ENCODE results near the gene CFP.
"Not testable (repeated sequence)": the region's sequence is repeated elsewhere in the genome, so short reads cannot be mapped to it uniquely, and the experiment has no call there.

CFP gene

DNA sequence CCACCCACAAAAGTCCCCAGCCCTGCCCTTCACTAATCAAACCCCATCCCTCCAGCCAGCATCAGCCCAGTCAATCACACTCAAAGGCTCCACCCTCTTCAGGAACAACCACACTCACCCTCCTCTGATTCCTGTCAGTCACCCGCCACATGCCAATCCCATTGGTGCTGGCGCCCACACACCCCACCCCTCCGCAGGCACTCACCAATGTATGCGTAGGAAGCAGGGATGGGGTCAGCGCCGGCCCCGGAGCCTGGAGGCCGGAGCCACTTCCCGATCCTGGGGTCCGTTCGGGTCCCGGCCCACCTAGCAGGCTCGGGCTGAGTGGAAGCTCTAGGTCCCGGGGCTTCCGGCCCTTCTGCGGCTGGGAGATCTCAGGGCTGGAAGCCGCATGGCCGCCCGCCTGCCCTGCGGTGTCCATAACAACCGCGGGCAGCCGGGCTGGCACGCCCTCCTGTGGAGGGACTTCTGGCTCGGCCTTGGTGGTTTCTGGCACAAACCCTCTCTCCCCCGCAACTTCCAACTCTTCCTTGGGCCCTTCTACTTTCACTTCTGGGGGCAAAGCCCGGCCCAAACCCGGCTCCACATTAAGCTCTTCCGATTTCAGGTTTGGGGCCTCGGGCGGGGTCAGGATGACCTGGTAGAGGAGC is 7.9 kb upstream of the CFP start:
- no peak for DNase-seq

DNA sequence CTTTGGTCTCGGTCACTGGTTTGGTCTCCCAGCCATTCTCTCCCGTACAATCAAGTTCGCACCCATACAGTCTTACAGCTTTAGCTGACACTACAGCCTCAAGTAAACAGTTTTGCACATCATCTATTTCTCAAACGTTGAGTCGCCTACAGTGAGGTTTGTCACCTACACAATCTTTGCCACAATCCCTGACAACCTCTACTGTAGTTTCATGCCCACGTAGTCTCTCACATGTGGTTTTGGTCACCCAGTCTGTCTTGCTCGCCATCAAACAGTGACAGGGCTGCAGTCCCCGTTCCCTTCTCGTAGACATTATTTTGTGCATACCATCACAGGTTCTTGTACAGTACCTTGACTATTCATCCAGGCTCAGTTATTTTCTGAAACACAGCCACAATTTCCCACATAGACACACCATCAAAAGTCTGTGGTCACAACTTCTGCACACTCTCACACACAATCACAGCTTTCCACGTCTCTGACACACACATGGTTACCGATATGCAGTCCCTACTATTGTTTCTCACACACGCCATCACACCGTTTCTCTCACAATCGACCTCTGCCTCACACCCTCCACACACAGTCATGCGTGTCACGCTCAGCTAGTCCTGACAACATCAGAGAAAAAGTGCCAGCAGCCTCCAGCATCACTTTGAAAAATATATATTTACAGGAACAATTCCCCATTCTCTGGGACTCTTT is 5.3 kb upstream of the CFP start:
- no peak for DNase-seq

DNA sequence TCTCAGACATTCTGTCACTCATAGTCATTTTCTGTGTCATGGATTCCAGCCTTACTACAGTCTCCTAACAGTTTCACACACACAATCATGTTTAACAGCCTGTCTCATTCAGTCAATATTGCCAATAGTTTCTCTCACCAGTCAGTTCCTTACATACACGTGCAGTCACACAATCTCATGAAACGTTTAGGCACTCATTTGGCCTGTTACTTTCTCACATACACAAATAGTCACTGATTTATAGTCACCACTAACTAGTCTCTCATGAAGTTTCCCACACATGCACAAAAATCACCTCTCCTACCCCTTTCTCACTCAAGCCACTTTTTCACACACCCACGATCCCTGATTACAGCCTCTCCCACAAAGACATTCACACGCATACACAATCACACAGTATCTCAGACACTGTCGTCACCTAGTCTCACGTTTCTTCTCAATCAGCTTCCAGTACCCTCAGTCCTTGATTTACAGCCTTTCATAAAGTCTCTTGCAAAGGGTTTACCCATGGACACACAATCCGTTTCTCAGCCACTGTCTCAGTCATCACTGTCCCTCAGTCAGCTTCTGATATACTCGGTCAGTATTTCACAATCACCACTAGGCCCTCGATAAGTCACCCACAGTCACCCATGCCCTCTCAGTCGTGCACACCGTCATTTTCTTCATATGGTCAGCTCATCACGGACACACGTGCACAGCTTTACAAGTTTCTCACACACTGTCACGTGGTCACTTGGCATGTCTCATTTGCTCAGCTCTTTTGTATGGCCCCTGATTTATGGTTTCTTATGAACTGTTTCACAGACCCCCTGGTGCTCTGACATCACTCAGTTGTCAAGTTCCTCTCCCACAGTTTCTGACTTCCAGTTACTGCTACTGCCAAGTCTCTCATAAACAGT is 4.2 kb upstream of the CFP start:
- no peak for DNase-seq

DNA sequence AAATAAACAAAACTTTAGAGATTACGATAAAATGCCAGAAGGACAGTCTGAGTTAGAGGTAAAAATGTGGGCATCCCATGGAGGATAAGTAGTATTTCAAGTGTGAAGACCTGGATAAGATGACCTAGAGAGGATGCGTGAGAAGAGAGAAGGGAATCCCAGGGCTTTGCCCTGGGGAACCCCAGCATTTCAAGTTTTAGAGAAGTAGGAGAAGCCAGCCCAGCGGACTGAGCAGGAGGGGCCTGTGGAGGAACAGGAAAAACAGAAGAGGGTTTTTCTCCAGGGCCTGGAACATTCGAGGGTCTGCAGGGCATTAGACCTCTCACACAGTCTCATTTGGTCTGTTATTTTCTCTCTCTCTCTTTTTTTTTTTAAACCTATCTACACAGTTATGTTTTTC is 2.9 kb upstream of the CFP start:
- DNase-seq: no peak

DNA sequence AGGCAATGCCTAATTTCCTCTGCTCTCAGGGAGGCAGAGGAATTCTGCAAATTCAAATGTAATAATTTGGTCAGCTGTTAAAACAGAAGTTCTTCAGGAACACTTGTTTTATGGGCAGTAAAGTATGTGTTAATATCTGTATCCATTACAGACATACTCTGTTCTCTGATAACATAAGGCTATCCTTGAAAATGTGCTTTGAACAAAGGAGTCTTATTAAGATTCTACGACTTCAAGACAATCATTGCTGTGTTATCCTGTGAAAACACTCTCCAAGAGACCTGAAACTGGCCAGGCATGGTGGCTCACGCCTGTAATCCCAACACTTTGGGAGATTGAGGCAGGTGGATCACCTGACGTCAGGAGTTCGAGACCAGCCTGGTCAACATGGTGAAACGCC is 1.9 kb upstream of the CFP start:
- no peak for DNase-seq

DNA sequence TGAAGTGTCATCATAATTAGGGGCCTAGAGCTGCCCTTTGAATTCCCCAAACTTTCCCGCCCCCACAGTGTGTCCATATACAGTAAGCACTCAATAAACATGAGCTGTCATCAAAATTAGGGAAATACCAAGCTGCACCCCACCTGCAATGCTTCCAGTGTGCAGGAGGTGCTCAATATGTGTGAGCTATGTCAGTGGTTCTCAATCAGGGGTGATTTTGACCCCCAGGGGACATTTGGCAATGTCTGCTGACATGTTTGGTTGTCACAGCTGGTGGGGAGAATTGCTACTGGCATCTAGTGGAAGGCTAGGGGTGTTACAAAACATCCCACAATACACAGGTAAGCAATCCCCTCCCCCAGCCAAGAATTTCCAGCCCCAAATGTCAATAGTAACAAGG is 748 bp downstream of the CFP start:
- DNase-seq: no peak

DNA sequence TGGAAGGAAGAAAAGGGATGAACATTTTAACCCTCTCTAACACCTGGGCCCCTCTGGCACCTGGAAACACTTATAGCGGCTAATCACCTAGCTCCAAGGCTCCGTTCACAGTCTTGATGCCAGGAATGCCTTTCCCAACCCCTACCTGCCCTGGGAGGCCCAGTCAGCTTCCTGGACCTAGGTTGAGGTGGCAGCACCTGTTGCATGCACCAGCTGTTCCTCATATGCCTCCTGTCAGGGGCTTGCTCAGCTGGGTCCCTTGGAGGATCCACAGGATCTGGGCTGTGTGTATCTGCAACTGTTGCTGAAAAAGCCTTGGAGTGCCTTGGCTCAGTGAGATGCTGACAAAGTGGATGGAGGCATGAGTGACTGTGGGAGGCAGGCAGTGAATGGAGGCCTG is 4.4 kb downstream of the CFP start:
- no peak for DNase-seq

DNA sequence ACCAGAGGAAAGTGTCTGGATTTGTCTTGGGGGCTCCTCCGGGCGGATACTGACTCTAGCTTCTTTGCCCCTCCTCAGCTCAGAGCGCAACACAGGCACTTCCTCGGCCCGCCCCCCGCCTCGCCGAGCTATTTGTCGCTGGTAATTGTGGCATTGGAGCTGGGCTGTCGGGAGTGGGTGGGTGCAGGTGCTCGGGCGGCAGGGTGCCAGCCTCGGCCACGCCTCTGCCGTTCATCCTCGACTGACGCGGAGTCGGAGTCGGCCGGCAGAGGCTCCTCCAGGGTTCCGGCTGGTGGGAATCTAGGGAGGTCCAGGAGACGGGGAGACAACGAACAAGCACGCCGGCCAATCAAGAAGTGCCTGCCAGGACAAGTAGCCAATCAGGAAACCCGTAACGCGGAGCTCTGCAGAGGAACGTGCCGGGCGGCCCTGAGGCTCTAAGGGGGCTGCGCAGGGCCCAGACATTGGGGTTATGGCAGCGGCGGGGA is 6.1 kb downstream of the CFP start:
- no peak for DNase-seq

DNA sequence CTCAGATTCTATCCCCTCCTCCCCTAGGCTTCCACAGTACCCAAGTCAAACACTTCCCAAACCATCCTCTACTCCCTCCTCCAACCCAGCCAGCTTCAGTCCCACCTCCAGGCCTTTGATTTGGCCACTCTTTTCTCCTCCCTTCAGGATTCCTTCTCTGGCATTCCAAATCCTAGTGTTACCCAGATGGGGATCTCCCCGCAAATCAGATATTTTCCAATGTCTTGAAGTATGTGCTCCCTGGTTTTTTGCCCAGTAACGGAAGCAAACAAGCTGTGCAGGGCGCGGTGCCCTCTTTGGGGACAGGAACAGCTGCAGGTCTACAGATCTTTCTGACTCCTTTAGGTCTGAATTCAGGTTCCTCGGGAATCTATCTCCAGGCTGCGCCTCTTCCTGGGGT is 7.9 kb downstream of the CFP start:
- no peak for DNase-seq

DNA sequence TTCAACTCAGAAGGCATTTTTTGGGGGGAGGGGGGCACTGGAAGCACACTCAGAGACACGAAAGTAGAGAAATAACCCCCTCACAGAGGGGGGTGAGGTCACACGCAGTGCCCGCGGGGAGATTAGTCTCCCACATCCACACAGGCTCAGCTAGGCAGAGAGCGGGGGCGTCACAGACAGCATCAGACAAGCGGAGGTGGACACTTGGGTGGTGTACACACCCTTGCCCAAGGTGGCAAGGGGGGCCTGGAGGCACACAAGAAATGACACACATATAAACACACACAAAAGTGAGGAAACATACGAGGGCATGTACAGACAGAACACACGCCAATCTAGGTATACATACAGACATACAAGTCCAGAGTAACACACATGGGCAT is 9.4 kb downstream of the CFP start:
- no peak for DNase-seq

DNA sequence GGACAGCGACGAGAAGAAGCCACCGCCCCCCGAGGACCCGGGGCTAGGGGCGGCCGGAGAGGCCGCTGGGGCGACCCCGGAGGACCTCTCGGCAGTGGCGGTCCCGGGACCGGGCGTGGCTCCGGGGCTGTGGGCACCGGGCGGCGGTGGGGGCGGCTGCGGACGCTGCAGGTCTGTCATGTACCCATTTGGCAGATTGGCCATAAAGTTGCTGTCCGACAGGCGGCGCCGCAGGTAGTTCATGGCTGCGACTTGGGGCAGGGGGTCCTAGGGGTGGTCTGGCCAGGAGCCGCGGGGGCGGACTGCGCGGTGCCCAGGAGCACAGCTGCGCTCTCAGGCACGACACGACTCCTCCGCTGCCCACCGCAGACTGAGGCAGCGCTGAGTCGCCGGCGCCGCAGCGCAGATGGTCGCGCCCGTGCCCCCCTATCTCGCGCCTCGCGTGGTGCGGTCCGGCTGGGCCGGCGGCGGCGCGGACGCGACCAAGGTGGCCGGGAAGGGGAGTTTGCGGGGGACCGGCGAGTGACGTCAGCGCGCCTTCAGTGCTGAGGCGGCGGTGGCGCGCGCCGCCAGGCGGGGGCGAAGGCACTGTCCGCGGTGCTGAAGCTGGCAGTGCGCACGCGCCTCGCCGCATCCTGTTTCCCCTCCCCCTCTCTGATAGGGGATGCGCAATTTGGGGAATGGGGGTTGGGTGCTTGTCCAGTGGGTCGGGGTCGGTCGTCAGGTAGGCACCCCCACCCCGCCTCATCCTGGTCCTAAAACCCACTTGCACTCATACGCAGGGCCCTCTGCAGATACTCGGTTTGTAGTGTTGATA is 10.0 kb downstream of the CFP start, which contains the start of gene SYN1:
Gene SYN1, minus strand, starts transcription at position 372 of the 817 bp plus-strand sequence. Its CDS starts 129 bp downstream, at position 243.
- DNase-seq: peak; percentile 82

DNA sequence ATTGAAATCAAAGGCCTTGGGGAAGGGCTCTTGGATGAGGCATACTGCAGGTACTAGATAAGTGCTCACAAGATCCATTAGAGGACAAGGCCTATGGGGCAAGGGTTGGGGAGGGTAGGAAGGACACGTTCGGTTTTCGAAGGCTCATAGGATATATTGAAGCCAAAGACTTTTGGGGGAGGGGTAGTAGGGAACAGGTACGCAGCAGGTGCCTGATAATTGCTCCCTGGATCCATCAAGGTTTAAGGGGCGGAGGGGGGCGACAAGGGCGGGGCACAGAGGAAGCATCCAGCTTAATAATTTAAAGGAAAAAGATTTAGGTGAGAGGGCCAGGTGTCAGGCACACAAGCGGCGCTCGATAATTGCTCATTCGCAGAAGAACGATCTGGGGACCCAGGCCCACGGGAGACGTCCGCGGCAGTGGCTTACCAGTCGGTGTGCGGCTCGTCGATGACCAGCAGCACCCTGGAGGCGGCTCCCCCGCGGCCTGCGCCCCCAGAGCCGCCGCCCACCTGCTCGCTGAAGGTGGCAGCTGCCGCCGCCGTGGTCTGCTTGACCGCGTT is 10.7 kb downstream of the CFP start:
- DNase-seq: no peak

DNA sequence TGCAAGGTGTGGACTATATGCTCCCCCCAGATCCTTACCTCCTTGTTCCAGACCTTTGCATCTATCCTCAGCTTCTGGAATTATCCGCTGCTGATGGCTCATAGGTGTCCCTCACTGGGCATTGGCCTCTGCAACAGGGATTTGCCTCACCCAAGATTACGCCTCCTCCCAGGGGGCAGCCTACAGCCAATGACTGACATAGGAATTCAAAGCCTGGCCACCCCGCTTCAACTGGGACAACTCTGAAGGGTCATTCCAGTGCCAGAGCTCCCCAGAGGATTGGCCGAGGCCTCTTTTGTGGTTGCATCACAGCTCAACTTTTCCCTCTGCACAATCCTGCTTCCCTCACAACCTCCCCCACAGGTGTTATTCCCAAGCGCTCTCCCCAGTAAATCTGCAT is 15.1 kb downstream of the CFP start:
- peak; percentile 3 for DNase-seq

DNA sequence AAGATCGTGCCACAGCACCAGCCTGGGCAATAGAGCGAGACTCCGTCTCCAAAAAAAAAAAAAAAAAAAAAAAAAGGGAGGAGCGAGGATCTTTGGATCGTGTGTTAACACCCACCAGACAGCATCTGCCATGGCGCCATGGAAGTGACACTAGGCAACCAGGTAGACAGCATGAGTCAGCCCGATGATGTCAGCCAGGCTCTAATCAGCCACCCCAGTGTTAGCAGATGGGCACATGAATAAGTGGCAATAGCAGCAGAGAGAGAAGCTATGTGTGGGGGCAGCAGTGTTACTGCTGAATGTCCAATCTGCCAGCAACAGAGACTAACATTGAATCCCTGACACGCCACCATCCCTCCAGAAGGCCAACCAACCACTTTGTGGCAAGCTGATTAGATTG is 16.6 kb downstream of the CFP start:
- peak; percentile 5 for DNase-seq

DNA sequence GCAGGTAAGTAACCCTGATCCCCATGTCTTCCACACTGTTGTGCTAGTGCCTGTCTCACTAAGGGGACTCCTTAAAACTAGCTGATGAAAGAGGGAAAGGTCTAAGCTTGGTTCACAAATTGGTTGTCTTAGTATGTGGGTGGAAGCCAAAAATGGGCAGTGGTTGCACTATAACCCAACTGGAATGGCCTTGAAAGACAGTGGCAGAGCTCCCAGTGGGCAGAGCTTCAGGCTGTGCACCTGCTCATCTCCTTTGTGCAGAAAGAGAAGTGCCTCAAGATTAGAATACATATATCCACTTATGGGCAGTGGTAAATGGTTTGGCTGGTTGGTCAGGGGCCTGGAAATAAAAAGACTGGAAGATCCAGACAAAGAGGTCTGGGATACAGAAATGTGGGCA is 17.3 kb downstream of the CFP start:
- peak; percentile 1 for DNase-seq

DNA sequence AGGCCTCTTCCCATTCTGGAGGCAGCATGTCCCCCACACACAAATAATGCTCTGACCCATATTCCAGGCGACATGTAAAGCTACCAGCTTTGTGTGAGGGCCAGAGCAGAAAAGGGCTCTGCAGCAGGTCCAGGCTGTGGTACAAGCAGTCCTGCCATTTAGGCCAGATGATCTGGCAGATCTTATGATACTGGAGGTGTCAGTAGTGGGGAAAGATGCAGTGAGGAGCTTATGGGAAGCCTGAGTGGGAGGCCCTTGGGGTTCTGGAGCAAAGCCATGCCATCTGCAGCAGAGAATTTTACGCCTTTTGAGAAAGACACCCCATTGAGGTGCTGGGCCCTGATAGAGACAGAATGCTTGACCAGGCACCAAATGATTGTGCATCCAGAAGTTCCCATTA is 17.8 kb downstream of the CFP start:
- peak; percentile 13 for DNase-seq

DNA sequence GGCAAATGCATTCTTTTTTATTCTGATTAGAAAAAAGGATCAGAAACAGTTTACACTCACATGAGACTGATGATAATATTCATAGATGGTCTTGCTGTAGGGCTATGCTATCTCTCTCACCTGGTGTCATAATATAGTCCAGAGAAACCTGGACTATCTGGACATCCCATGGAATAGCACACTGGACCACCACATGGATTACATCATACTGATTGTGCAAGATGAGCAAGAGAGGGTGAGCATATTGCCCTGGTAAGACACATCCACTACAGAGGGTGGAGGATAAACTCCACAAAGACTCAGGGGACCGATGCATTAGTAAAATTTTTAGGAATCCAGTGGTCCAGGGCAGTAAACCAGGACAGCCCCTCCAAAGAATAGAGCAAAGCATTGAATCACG is 18.2 kb downstream of the CFP start:
- no peak for DNase-seq

DNA sequence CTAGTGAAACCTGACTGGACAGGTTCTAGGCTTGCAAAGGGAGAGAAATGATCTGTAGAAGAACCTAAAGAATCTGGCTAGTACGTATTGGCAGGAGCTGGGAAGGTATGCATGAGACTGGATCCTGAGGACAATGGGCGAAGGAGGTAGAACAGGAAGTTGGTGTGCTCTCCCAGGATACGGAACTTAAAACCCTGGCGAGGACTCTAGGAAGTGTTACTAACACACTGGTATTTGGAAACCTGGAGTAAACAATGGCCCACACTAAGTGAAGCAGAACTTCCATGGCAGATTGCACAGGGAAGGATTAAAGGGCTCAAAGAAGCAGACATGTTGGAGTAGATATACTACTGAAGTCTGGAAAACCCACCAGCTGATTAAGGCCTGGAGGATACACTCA is 19.2 kb downstream of the CFP start:
- DNase-seq: no peak

DNA sequence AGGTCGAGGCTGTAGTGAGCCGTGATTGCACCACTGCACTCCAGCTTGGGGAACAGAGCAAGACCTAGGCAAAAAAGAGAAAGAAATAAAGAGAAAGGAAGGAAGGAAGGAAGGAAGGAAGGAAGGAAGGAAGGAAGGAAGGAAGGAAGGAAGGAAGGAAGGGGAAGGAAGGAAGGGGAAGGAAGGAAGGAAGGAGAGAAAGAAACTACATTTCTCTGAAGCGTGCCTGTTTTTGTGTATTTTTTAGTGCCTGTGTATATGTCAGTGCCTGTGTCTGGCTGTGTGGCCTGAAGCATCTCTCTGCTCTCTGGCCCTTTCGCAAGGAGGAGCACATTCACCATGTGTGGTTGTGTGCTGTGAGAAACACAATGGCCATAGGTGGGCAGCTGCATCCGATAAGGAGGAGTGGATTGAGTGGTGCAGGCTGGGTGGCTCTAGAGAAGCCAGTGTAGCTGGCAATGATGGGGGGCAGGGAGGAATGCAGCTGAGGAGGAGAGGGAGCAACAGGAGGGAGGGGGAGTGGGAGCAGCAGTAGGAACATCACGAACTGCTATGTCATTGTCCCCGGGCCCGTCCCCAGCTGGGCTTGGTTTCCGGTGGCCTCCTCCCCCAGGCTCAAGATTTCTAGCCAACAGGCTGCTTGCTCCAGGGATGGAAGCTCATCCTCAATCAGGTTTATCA is 21.5 kb downstream of the CFP start:
- DNase-seq: peak; percentile 23

DNA sequence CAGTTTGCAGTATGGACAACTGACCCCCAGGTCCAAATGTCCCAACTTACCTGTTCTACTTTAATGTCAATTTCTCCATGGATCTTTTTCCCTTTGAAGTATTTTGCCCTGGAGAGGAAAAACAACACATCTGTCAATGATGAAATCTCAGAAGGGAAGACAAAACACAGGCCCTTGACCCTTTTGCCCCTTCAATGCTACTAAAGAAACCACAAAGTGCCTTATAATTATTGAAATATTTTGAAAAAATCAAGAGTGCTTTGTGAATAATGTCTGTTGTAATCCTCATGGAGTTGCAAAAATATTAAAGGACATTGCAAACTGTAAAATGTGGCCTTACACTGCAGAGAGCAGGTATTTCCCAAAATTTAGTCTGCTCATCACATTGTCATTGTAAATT is 22.6 kb downstream of the CFP start:
- no peak for DNase-seq

DNA sequence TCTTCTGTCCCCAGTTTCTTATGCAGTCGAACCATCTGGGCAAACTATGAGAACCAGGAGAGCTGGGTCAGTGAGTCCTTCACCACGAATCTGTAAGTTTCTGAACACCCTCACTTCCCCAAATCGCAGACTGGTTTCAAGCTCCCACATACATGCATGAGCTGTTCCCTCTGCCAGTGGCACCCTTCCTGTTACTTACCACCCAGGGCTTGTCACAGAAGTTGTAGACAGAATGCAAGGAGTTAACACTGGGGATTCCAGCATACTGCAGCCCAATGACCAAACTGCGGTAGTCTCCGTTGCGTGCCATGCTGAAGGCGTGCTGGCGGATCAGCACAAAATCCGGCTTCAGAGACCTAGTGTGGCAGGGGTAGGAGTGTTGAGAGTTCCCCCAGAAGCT is 24.7 kb downstream of the CFP start:
- DNase-seq: peak; percentile 22

DNA sequence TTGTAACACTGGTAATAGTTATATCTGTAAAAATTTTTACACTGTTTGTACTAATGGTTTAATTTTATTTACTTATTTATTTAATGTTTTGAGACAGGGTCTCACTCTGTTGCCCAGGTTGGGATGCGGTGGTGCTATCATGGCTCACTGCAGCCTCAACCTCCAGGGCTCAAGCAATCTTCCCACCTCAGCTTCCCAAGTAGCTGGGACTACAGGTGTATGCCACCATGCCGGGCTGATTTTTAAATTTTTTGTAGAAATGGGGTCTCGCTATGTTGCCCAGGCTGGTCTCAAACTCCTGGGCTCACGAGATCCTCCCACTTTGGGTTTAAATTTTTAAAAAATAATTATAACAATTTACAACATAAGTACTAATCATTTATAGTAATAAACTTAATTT is 26.6 kb downstream of the CFP start:
- not testable (repeated sequence) for DNase-seq

All from activated CD4-positive, CD25-positive, alpha-beta regulatory T cell treated with anti-CD3 and anti-CD28 coated beads, Interleukin-2, amount 50 U/mL, for 72 hours (primary cell).